HG02678 (cell line): ENCODE data around the gene UBA52.
"Not testable (repeated sequence)": the region's sequence is repeated elsewhere in the genome, so short reads cannot be mapped to it uniquely, and the experiment has no call there.

ENCODE experiments used
- ATAC-seq: cut with Tn5 transposase; IDR thresholded peaks from one replicate; pipeline ENCODE4 v1.9.1; 2021; ENCODE audit warnings: mild to moderate bottlenecking, moderate library complexity; ENCODE audit not compliant: unreplicated experiment

Gene UBA52

DNA sequence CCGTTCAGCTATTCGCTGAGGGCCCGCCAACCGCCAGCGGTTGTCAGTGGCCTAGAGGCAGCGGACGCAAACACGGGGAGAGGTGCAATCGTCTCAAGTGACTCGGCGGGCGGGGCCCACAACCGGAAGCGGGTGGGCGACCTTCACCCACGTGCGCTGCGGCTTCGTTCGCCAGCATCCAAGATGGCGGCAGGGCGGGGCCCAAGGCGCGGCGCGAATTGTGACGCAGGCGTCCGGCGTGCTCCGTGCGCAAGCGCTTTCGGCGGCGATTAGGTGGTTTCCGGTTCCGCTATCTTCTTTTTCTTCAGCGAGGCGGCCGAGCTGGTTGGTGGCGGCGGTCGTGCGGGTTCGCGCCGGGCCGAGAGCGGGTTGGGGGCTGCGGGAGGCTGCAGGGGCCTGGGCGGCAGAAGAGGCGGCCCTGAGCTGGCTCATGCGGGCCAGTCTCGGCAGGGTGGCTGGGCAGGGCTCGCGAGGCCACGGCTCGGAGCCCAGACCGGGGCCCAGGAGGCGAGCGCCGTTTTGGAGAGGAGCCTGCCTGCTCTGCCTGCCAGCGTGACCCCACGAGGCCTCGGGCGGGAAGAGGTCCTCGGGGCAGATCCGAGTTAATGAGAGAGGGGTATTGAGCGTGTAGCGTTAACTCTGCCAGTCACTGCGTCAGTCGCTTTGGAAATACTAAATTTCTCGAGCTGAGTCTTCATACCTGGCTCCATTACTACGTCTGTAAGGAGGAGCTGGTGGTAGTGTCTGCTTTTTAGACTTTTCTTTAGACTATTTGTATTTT lies at the start of gene UBA52:
Gene UBA52, plus strand, starts transcription at position 294 of the 781 bp plus-strand sequence. CDS start 1,444 bp downstream, outside the sequence.
- peak; percentile 95 for ATAC-seq

DNA sequence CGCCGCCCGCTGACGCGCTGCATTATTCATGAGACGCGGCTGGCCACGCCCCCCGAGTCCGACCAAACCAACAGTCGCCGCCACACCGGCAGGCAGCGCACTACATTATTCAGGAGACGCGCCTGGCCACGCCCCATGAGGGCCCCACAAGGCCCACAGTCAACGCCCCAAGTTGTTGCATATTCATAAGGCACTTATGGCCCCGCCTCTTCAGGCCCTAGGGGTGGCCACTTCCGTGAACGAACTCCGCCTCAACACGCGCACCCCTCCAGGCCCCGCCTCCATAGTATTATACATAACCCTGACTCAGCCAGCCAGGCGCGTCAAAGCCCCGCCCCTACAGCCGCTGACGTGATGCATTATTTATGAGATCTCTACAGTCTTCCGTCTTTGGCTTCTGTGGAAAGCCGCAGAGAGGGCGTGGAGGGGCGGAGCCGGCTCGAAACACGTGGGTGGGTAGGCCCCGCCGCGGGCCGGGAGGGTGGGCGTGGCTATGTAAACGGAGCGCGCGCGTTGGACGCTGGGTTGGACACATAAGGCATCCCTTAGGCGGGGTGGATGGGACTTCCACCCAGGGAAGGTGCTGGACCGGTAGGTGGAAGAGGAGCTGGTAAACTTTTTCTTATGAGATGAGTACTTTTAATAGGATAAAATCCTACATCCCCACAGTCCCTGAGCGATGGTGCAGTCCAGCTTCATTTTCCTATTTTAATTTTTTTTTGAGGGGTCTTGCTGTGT lies 49.4 kb upstream of the UBA52 start:
- ATAC-seq = peak; percentile 83

DNA sequence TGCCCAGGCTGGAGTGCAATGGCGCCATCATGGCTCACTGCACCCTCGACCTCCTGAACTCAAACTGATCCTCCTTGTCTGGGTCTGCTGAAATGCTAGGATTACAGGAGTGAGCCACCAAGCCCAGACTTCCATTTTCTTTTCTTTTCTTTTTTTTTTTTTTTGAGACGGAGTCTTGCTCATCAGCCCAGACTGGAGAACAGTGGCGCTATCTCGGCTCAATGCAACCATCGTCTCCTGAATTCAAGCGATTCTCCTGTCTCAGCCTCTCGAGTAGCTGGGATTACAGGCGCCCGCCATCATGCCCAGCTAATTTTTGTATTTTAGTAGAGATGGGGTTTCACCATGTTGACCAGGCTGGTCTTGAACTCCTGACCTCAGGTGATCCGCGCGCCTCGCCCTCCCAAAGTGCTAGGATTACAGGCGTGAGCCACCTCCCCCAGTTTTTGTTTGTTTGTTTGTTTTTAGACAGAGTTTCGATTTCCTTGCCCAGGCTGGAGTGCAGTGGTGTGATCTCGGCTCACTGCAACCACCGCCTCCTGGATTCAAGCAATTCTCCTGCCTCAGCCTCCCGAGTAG lies 48.7 kb upstream of the UBA52 start:
- not testable (repeated sequence) for ATAC-seq

DNA sequence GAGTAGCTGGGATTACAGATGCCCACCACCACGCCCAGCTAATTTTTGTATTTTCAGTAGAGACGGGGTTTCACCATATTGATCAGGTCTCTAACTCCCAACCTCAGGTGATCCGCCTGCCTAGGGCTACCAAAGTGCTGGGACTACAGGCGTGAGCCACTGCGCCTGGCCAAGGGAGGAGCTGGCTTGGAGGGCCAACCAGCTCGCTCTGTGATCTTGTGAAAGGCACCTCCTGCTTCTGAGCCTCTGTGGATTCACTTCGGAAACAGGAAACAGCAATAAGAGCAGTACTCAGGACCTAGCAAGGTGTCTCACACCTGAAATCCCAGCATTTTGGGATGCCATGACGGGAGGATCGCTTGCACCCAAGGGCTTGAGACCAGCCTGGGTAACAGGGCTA lies 47.8 kb upstream of the UBA52 start:
- no peak for ATAC-seq

DNA sequence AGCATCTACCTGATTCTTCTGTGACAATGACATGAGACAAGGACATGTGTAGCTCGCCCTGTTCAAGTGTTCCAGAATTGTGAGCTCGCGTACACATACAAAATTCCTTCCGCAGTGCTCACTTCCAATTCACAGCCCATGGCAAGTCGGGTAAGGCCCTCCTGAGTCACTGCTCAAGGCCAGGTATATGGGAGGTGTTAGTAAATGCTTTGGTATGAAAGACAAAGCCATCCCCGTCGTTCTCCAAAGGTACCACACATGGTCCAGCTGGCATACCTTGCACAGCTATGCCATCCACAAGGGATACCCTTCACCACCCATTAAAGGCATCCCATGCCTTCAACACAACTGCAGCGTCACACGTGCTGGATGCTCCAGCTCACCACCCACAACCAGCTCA lies 45.3 kb upstream of the UBA52 start:
- ATAC-seq = no peak

DNA sequence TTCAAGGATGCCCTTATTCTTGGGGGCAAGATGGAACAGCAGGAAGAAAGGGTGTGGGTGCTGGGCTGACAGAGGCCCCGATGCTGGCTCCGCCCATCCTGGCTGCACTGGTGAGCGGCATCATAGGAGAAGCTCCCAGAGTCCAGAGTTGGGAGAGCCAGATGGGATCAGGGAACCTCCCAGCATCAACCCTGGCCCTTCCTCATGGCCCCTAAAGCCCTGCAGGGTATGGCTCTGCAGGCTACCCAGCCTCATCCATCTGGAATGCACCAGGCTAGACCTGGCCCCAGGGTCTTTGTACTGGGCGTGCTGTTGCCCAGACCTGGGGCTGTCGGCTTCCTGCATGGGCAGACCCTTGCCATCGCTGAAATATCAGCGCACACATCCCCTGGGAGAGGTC lies 41.9 kb upstream of the UBA52 start:
- no peak for ATAC-seq

DNA sequence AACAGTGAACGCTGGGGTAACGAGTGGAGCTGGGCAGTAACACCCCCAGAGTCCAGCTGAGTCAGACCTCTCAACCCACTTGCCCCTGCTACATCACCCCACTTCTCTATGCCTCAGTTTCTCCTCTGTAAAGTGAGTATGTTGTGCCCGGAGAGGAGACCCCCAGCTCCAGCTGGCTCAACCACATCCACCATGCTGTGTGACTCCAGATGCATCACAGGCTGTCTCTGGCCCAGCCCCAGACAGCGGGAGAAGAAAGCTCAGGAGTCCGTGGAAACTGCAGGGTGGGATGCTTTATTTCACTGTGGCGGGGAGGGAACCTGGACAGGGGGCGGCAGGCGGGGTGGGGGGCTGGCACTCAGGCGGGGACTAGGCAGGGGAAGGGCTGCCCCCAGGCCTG lies 40.2 kb upstream of the UBA52 start:
- ATAC-seq = no peak

DNA sequence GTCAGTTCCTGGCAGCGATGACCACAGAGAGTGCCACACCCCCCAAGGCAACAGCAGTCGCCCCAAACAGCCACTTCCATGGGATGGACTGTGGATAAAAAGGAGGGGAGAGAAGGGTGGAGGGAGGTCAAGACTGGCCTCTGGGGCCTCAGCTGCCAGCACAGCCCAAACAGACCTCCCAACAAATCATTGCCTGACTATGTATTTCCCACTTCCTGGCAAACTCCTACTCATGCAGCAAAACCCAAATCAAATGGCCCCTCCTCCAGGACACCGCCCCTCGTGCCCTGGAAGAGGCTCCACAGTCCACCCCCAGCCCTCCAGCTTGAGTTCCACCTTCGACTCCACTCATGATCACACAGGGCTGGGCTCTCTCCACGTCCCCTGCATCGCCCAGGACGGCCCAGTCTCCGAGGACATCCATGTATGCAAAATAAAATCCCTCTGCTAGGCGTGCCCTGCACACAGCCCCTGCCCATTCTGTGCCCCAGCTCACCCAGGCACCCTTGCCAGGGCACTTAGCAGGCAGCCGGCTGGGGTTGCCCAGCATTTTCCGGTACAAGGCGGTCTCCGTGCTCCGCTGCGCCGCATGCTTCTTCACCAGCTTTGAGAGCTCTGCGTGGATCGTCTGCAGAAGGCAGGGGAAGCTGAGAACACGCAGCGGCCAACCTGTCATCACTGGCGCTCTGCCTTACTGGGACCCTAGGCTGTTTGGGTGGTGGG lies 39.3 kb upstream of the UBA52 start:
- ATAC-seq = no peak

DNA sequence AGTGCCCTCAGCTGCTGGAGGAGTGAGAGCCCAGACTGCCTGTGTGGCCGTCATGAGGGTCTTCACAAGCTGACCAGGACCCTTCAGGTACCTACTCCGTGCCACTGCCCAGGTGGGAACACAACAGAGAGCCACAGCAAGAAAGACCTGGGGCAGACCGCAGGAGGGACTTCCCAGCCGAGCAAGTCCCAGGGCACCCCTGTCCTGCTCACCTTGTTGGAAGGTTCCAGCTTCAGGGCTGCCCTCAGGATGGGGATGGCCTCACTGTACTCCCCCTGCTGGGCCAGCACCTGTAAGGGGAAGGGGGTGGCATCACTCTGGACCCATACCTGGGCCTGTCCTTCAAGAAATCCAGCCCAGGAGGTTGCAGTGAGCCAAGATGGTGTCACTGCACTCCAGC lies 38.6 kb upstream of the UBA52 start:
- ATAC-seq = no peak

DNA sequence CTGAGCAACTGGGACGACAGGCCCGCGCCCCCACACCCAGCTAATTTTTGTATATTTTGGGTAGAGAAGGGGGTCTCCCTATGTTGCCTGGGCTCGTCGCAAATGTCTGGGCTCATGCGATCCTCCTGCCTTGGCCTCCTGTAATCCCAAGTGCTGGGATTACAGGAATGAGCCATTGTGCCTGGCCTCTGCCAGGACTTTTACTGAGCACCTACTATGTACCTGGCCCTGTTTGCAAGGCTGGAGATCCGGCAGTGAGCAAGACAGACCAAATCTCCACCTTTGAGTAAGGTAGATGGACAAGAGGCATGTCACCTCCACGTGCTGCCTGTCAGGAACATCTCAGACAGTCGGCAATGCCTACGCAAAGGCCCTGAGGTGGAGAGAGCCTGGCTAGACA lies 35.2 kb upstream of the UBA52 start:
- no peak for ATAC-seq

DNA sequence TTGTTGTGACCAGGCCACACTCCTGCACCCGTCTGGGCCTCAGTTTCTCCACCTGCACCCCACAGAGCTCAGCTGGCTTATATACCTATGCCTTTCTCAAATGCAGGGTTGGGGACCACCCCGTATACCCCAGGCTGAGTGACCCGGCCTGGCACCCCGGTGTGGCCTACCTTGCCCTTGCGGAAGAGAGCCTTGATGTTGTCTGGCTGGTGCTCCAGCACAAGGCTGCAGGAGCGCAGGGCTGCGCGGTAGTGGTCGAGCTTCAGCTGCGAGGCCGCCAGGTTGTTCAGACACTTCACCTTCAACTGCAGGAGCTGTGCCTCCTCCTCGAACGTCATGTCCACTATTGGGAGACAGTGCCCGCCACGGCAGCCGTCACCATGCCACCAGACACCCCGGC lies 34.2 kb upstream of the UBA52 start:
- no peak for ATAC-seq

DNA sequence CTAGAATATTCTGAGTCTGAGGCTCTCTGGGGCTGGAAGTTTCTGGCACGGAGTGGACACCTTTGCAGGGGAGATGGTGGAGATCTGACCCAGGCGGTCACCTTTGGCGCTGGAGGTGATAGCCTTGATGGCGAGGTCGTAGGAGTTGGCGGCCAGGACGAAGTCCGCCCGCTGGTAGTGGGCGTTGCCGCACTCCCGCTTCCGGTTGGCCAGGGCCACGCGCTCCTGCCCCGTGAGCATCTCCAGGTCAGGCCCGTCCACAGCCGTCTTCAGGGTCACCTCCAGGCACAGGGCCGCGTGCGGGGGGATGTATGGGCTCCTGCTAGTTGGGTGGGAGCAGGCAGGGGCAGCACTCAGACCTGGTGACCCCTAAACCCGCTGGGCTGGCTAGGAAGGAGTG lies 33.5 kb upstream of the UBA52 start:
- no peak for ATAC-seq

DNA sequence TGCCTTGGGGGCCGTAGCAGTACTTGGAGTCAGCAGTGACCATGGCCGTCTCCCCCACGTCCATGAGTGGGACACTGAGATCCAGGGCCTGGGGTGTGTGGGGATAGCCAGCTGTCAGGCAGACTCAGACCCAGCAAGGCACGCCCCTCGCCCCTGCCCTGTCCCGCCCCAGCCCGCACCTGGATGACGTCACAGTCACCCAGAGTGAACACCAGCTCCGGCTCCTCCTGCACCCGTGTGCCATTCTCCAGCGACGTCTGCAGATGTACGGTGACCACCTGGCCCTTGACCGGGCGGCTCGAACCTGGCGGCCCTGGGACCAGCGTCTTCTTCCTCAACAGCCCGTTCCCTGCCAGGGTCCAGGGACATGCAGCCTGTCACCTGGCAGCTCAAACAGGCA lies 32.3 kb upstream of the UBA52 start:
- no peak for ATAC-seq

DNA sequence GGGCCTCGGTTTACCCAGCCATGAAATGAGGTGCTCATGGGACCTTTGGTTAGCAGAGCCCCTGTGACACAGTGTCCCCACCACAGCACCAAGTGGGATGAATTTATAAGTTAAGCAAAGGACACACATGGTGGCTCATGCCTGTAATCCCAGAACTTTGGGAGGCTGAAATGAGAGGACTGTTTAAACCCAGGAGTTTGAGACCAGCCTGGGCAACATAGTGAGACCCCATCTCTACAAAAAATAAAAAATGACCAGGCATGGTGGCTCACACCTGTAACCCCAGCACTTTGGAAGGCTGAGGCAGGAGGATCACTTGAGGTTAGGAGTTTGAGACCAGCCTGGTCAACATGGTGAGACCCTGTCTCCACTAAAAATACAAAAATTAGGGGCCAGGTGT lies 31.5 kb upstream of the UBA52 start:
- ATAC-seq = not testable (repeated sequence)

DNA sequence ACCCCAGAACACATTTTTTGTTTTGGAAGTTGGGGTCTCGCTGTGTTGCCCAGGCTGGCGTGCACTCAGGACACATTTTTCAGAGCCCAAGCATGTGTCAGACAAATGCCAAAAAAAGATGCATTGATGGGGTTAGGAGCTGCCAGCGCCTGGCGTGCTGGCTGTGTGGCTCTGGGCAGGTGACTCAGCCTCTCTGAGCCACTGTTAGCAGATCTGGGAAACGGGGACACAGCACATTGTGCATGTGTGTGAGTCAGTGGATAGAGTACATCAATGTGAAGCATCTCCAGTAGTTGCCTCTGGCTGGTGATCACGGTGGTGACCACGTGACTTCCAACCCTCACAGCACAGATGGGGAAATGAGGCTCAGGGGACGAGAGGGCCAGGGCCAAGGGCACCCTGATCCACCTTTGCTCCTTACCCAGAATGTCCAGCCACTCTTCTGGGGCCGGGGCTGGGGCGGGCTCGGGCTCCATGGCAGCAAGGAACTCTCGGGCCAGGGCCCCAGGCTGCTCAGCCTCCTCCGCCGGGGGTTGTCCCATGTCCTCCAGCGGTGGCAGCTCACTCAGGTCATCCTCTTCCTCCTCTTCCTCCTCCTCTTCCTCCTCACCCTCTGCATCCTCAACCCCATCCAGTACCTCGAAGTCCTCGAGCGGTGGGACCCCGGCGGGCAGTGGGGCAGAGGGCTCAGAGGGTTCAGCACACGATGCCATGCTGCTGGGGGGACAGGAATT lies 30.2 kb upstream of the UBA52 start:
- ATAC-seq = no peak

DNA sequence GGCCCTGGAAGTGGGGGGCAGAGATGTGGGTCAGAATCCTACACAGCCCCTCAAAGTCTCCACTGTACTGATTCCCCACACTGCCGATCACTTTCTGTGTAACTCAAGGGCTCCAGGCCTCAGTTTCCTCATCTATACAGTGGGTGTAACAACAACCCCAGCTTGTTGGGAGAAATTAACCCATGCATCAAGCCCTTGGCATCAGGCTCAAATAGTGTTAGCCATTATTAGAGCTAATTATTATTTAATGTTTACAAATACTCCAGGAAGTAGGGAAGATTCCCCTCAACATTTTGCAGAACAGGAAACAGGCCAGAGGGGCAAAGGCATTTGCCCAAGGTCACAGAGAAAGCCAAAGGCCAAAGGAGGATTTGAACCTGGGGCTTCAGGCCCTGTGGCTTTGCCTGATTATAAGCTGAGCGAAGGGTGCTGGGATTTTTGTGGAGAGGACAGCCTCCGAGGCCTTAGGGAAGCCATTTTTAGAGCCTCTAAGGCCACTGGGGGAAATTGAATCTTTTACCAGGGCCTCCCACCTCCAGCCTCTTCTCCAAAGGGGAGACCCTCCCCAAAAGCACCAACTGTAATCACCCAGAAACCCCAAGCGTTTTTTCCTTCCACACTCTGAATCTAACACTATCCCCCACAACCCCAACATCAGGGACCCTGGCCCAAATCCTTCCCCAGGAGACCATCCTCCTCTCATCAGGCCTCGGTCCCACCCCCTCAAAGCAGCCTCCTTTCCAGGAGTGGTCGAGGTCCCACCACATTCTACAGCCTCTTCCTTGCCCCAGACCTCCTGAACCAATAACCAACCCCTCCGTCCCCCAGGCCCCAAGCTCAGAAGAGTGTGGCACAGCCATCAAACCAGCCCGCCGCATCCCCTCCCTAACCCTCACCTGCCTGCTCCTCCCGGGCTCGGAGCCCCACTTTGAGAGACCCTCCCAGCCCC lies 29.4 kb upstream of the UBA52 start:
- ATAC-seq = no peak

DNA sequence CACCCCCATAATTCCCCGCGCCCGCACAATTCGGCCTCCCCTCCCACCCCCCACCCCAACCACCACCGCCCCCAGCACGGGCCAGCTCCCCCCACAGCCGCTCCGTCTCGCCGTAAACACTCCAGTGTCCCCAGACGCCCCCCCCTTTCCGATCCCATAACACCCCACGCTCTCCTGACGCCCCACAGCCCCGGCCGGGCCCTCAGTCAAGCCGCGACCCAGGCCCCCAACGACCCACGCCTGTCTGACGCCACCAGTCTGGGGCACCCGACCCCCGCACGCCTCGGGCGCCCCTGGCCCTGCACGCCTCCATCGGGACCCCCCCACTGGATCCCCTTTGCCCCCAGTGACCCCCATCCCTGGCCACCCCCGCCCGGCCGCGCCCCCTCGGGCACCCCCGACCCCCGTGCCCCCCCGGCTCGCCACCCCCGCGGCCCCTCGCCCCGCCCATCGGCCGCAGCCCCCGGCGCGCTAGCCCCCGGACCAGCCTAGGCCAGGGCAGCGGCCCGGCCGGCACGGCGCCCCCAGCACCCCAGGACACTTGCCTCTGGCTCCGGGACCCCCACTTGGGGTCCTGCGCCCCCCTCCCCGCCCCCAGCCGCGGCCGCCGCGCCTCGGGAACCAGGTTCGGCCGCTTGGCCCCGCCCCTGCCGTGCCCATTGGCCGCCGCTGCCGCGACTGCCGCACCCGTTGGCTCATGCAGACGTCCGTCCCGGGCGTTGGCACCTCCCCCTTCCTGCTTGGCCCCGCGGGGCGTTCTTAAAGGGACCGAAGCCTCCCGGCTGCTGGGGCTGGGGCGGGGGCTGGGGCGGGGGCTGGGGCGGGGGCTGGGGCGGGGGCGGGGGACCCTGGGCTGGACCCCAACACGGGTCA lies 28.5 kb upstream of the UBA52 start, which contains the start of gene FKBP8:
Gene FKBP8, minus strand, starts transcription at position 633 of the 873 bp plus-strand sequence. CDS start 1,603 bp downstream, outside the sequence.
- ATAC-seq = peak; percentile 97

DNA sequence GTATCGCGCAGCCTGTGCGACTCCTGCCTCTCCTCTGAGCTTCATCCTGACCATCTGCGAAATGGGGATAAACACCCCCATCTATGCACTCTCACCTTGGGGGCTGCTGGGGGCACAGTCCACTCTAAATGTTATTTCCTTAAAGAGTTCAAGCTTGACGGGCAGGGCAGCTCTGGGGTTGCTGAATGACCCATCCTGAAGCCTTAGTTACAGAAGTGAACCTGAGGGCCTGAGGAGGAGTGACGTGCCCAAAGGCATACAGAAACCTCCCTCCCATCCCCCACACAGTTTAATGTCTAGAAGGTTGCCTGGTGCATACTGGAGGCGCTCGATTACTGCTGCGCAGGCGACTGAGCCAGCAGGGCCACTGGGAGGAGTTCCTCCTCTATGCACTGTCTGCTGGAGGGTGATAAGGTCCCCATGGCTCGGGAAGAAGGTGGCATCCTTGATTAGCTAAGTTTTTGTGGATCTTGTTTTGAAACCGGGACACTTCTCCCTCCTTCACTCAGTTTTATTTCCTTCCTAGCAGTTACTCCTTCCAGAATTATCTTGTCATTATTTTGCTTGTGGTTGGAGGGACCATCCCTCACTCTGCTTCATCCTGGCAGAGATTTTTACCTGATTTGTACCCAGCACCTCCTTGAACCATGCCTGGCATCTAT lies 27.7 kb upstream of the UBA52 start:
- ATAC-seq = peak; percentile 41
